GM03348 (cell line): ENCODE results near the gene MOB2.

Experiments used
- DNase-seq: peaks from one replicate; pipeline ENCODE4 v3.0.0; 2012; ENCODE audit warnings: low spot score

The MOB2 gene

GRCh38 chr11:1503708-1504104, 17.1 kb upstream of the MOB2 start:
- DNase-seq, result no peak

- DNase-seq, result no peak
Observed at GRCh38 chr11:1502954-1503707, 16.6 kb upstream of the MOB2 start.

- DNase-seq, result no peak
Observed at GRCh38 chr11:1502168-1502953, 15.8 kb upstream of the MOB2 start.

- DNase-seq, result no peak
Observed at GRCh38 chr11:1501421-1502167, 15.0 kb upstream of the MOB2 start.

GRCh38 chr11:1500466-1501420, 14.2 kb upstream of the MOB2 start:
- no peak for DNase-seq

- no peak for DNase-seq
Observed at GRCh38 chr11:1499899-1500298, 13.3 kb upstream of the MOB2 start.

- no peak for DNase-seq
Observed at GRCh38 chr11:1499261-1499890, 12.8 kb upstream of the MOB2 start.

GRCh38 chr11:1498262-1498661, 11.7 kb upstream of the MOB2 start:
- no peak for DNase-seq

GRCh38 chr11:1497600-1497999, 11.0 kb upstream of the MOB2 start:
- DNase-seq, result no peak

GRCh38 chr11:1496761-1497095, 10.1 kb upstream of the MOB2 start:
- DNase-seq, result no peak

GRCh38 chr11:1496091-1496760, 9.6 kb upstream of the MOB2 start:
- DNase-seq, result no peak

- no peak for DNase-seq
Observed at GRCh38 chr11:1494650-1495049, 8.1 kb upstream of the MOB2 start.

- no peak for DNase-seq
Observed at GRCh38 chr11:1493650-1494244, 7.2 kb upstream of the MOB2 start.

GRCh38 chr11:1491379-1491778, 4.8 kb upstream of the MOB2 start:
- DNase-seq, result no peak

GRCh38 chr11:1490651-1491050, 4.1 kb upstream of the MOB2 start:
- no peak for DNase-seq

GRCh38 chr11:1488575-1489180, 2.1 kb upstream of the MOB2 start:
- no peak for DNase-seq

- no peak for DNase-seq
Observed at GRCh38 chr11:1487851-1488574, 1.4 kb upstream of the MOB2 start.

- DNase-seq, result no peak
Observed at GRCh38 chr11:1487091-1487850, 692 bp upstream of the MOB2 start.

- no peak for DNase-seq
Observed at GRCh38 chr11:1485504-1485885, 1.1 kb downstream of the MOB2 start.
